COR-L47 (cell line): Measurements from ENCODE around the gene NTM.

Source experiments
- DNase-seq: peaks from one replicate; lab custom pipeline; 2025; lab: John Stamatoyannopoulos, UW

Gene NTM

GRCh38 chr11:131824771-131825170 lies 454.4 kb downstream of the NTM start:
- no peak for DNase-seq

GRCh38 chr11:131827430-131827829 lies 457.0 kb downstream of the NTM start:
- DNase-seq: no peak

- DNase-seq: no peak
Measured at GRCh38 chr11:131829725-131830124, 459.3 kb downstream of the NTM start.

- no peak for DNase-seq
Measured at GRCh38 chr11:131832079-131832478, 461.7 kb downstream of the NTM start.

GRCh38 chr11:131833366-131833765 lies 463.0 kb downstream of the NTM start:
- no peak for DNase-seq

GRCh38 chr11:131837562-131837961 lies 467.1 kb downstream of the NTM start:
- no peak for DNase-seq

- no peak for DNase-seq
Measured at GRCh38 chr11:131838016-131838415, 467.6 kb downstream of the NTM start.

GRCh38 chr11:131839326-131839725 lies 468.9 kb downstream of the NTM start:
- no peak for DNase-seq

GRCh38 chr11:131840545-131840944 lies 470.1 kb downstream of the NTM start:
- no peak for DNase-seq

- DNase-seq: no peak
Measured at GRCh38 chr11:131841028-131841427, 470.6 kb downstream of the NTM start.

- no peak for DNase-seq
Measured at GRCh38 chr11:131841925-131842635, 471.7 kb downstream of the NTM start.

- DNase-seq: no peak
Measured at GRCh38 chr11:131845255-131845654, 474.8 kb downstream of the NTM start.

GRCh38 chr11:131849485-131849884 lies 479.1 kb downstream of the NTM start:
- no peak for DNase-seq

GRCh38 chr11:131850507-131850906 lies 480.1 kb downstream of the NTM start:
- no peak for DNase-seq

GRCh38 chr11:131851964-131852755 lies 481.7 kb downstream of the NTM start:
- no peak for DNase-seq

- no peak for DNase-seq
Measured at GRCh38 chr11:131852757-131853156, 482.3 kb downstream of the NTM start.

GRCh38 chr11:131854391-131854790 lies 484.0 kb downstream of the NTM start:
- no peak for DNase-seq

- DNase-seq: no peak
Measured at GRCh38 chr11:131855320-131855719, 484.9 kb downstream of the NTM start.

GRCh38 chr11:131857246-131857645 lies 486.8 kb downstream of the NTM start:
- DNase-seq: no peak

- no peak for DNase-seq
Measured at GRCh38 chr11:131858505-131858904, 488.1 kb downstream of the NTM start.

- DNase-seq: no peak
Measured at GRCh38 chr11:131859538-131860210, 489.3 kb downstream of the NTM start.

- DNase-seq: no peak
Measured at GRCh38 chr11:131864228-131864627, 493.8 kb downstream of the NTM start.

- DNase-seq: no peak
Measured at GRCh38 chr11:131865860-131866259, 495.4 kb downstream of the NTM start.
